Upper lobe of right lung (tissue), 1 donor: Measurements from ENCODE around the gene MCRIP2. TPM values are rescaled to one million over a fixed set of nuclear protein-coding genes. Genes with fewer than 3 reads are reported as not detected.

Experiments
- ATAC-seq: fragments of 200-7000 bp; cut with Tn5 transposase; one replicate; pipeline ENCODE4 v1.9.1; 2020; ENCODE audit warnings: mild to moderate bottlenecking, moderate library complexity
- DNase-seq: peaks from one replicate; pipeline ENCODE4 v3.0.0-alpha.2; 2020
- H3K27ac ChIP-seq: fragments of 200-600 bp; one replicate; pipeline ENCODE4 v1.8.0; 2022
- H3K27me3 ChIP-seq: fragments of 200-600 bp; one replicate; pipeline ENCODE4 v1.8.0; 2022; ENCODE audit warnings: mild to moderate bottlenecking
- H3K36me3 ChIP-seq: fragments of 200-600 bp; one replicate; pipeline ENCODE4 v1.8.0; 2022
- H3K4me1 ChIP-seq: fragments of 200-600 bp; one replicate; pipeline ENCODE4 v1.8.0; 2022
- H3K4me3 ChIP-seq: fragments of 200-600 bp; one replicate; pipeline ENCODE4 v1.8.0; 2022; ENCODE audit warnings: mild to moderate bottlenecking
- H3K9me3 ChIP-seq: fragments of 200-600 bp; one replicate; pipeline ENCODE4 v1.8.0; 2022
- CTCF ChIP-seq: fragments of 200-600 bp; IDR thresholded peaks from one replicate; pipeline ENCODE4 v1.8.0; 2022; ENCODE audit warnings: antibody characterized with exemption
- intact Hi-C: fragments of 100-400 bp; cut with DNase I; formaldehyde crosslinking; loops from one replicate; pipeline ENCODE4 v1.11.0; 2022
- long read RNA-seq: library from polyadenylated mRNA; unstranded; transcript quantifications from one replicate; pipeline ENCODE4 v2.0.0, GENCODE V29; 2021
- total RNA-seq: library from RNA; stranded (reverse); fragmentation: NEBNext Ultra II Directional; extraction: Animal tissue kit (Norgen Biotek cat#: 25700); gene quantifications from one replicate; pipeline ENCODE4 v1.2.1, GENCODE V29; 2021
- donor health status: DM: no; HTN: yes; CAD: no; lungs with severe emphysema.

The MCRIP2 gene
- total RNA-seq, result 57.9 TPM
- long read RNA-seq, transcript MCRIP2-204 (1 exons, 1,728 nt), result minor isoform, 5 of 49 reads
- long read RNA-seq, transcript MCRIP2-203 (6 exons, 1,050 nt), result minor isoform, 6 of 49 reads
- long read RNA-seq, transcript MCRIP2-201 (5 exons, 946 nt), result major isoform, 19 of 49 reads
- long read RNA-seq, partial matches to known transcripts, result 12 of 49 reads
- long read RNA-seq, other reads (novel, unspliced or antisense), result 3 of 49 reads

- TF ChIP-seq CTCF, result no peak
- H3K4me3 ChIP-seq, result peak within 1 kb of the TSS; percentile 71
- ATAC-seq (peak; percentile 75), DNase-seq (peak; percentile 96)
- H3K36me3 ChIP-seq, result no peaks in the 10 kb centered on the region
- no peaks in the 10 kb centered on the region for H3K9me3 ChIP-seq
- peaks cover 25% of the 10 kb centered on the region for H3K4me1 ChIP-seq
- intact Hi-C loops, result no loop called here
- peak within 1 kb of the TSS; percentile 76 for H3K27ac ChIP-seq
- H3K27me3 ChIP-seq, result no peaks in the 10 kb centered on the region
Observed at GRCh38 chr16:641326-642188, at the start of gene MCRIP2. Gene MCRIP2, plus strand, starts transcription at chr16:641828. Its CDS starts 164 bp downstream, at chr16:641992.

GRCh38 chr16:591892-592517, 49.6 kb upstream of the MCRIP2 start:
- H3K4me3 ChIP-seq, result peak overlapping the region; percentile 86
- no peak for TF ChIP-seq CTCF
- H3K36me3 ChIP-seq, result no peaks in the 10 kb centered on the region
- intact Hi-C loops, result no loop called here
- H3K4me1 ChIP-seq, result peaks cover 53% of the 10 kb centered on the region
- ATAC-seq (no peak), DNase-seq (no peak)
- peak overlapping the region; percentile 85 for H3K27ac ChIP-seq
- H3K27me3 ChIP-seq, result no peaks in the 10 kb centered on the region
- no peaks in the 10 kb centered on the region for H3K9me3 ChIP-seq

GRCh38 chr16:592518-593306, 48.9 kb upstream of the MCRIP2 start:
- H3K4me1 ChIP-seq, result peaks cover 46% of the 10 kb centered on the region
- intact Hi-C loops, result no loop called here

GRCh38 chr16:593406-593805, 48.2 kb upstream of the MCRIP2 start:
- H3K9me3 ChIP-seq, result no peaks in the 10 kb centered on the region
- peak overlapping the region; percentile 85 for H3K27ac ChIP-seq
- DNase-seq (no peak), ATAC-seq (peak; percentile 5)
- H3K36me3 ChIP-seq, result no peaks in the 10 kb centered on the region
- TF ChIP-seq CTCF, result no peak
- H3K27me3 ChIP-seq, result no peaks in the 10 kb centered on the region
- H3K4me1 ChIP-seq, result peaks cover 39% of the 10 kb centered on the region
- intact Hi-C loops, result no loop called here
- no peak overlapping the region for H3K4me3 ChIP-seq

More at GRCh38 chr16:592518-593306, 48.9 kb upstream of the MCRIP2 start:
- Histone ChIP-seq H3K27me3 (no peaks in the 10 kb centered on the region), H3K27ac (peak overlapping the region; percentile 85), H3K4me3 (peak overlapping the region; percentile 19), H3K36me3 (no peaks in the 10 kb centered on the region), H3K9me3 (no peaks in the 10 kb centered on the region)
- DNase-seq, result peak; percentile 90
- TF ChIP-seq CTCF, result no peak
- peak; percentile 11 for ATAC-seq

- peak overlapping the region; percentile 85 for H3K27ac ChIP-seq
- ATAC-seq, result no peak
- H3K9me3 ChIP-seq, result no peaks in the 10 kb centered on the region
- H3K27me3 ChIP-seq, result no peaks in the 10 kb centered on the region
- intact Hi-C loops, result no loop called here
- H3K4me3 ChIP-seq, result no peak overlapping the region
- H3K4me1 ChIP-seq, result peaks cover 39% of the 10 kb centered on the region
- no peak for TF ChIP-seq CTCF
- H3K36me3 ChIP-seq, result no peaks in the 10 kb centered on the region
- no peak for DNase-seq
Observed at GRCh38 chr16:593807-594206, 47.8 kb upstream of the MCRIP2 start.
